ENCODE measurements around the gene NPEPPS. TPM values are rescaled to one million over a fixed set of nuclear protein-coding genes. Genes with fewer than 3 reads are reported as not detected.
"Not testable (repeated sequence)": the region's sequence is repeated elsewhere in the genome, so short reads cannot be mapped to it uniquely, and the experiment has no call there.

NPEPPS gene
- total RNA-seq, 1 experiment from 2014 or later, result 207 TPM

DNA sequence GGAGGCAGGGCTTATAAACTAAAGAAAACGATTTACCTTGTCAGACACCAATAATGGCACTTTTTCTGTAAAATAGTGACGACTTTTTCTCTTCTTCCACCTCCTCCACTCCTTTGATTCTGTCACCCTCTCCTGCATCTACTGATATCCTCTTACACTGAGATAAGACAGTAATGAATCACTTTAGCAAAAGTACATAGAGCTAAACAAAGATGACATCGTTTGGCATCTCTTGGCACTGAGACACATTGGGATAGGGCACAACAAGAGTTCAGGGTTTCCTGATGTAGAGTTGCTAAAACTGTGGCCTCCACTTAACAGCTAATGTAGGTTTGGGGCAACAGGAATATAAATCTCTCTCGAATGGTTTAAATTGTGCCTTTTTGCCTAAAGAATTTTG, 10.6 kb upstream of the NPEPPS start:
- intact Hi-C loops (cut with micrococcal nuclease); ATAC-seq; CTCF ChIA-PET; POLR2A ChIA-PET; H3K36me3 ChIP-seq (ENCODE audit: control insufficient read depth in 1 of 2, insufficient read depth in 2 of 2, low read length in 2 of 2); H3K9me2 ChIP-seq (ENCODE audit: insufficient read depth); H3K4me1 ChIP-seq (ENCODE audit: control insufficient read depth in 1 of 2, insufficient read depth in 2 of 2, low read length in 2 of 2); H3K79me2 ChIP-seq (ENCODE audit: insufficient read depth, low read length); H3K9ac ChIP-seq (ENCODE audit: low read length); H2AFZ ChIP-seq (ENCODE audit: low read depth, low read length, poor library complexity, severe bottlenecking); BruUV-seq (replicated peaks); RAD21 ChIA-PET (ENCODE audit: low non-redundant PET in 1 of 2, low total read pairs in 2 of 2, uncharacterized antibody in 2 of 2, unreplicated experiment in 2 of 2); H3K27ac ChIP-seq (ENCODE audit: low read depth, low read length); H3K9me3 ChIP-seq (ENCODE audit: control insufficient read depth in 1 of 2, insufficient read depth in 1 of 2, low read depth in 1 of 2, low read length in 2 of 2); H4K20me1 ChIP-seq (ENCODE audit: insufficient read depth); H3K27me3 ChIP-seq (ENCODE audit: insufficient read depth, low read length); DNase-seq (ENCODE audit: low read depth, low spot score); H3K4me2 ChIP-seq (ENCODE audit: low read length); H3K4me3 ChIP-seq (replicated peaks in 1 of 2; ENCODE audit: low read depth in 1 of 2, low read length in 2 of 2): not testable (repeated sequence)

GRCh38 chr17:47521434-47521833, 9.5 kb upstream of the NPEPPS start:
- H3K4me1 ChIP-seq (ENCODE audit: control insufficient read depth in 1 of 2, insufficient read depth in 2 of 2, low read length in 2 of 2); H3K27me3 ChIP-seq (ENCODE audit: insufficient read depth, low read length); H3K36me3 ChIP-seq (ENCODE audit: control insufficient read depth in 1 of 2, insufficient read depth in 2 of 2, low read length in 2 of 2); RAD21 ChIA-PET (ENCODE audit: low non-redundant PET in 1 of 2, low total read pairs in 2 of 2, uncharacterized antibody in 2 of 2, unreplicated experiment in 2 of 2); BruUV-seq (replicated peaks); DNase-seq (ENCODE audit: low read depth, low spot score); ATAC-seq; CTCF ChIA-PET; intact Hi-C loops (cut with micrococcal nuclease); H4K20me1 ChIP-seq (ENCODE audit: insufficient read depth); H3K9me2 ChIP-seq (ENCODE audit: insufficient read depth); H3K4me2 ChIP-seq (ENCODE audit: low read length); H2AFZ ChIP-seq (ENCODE audit: low read depth, low read length, poor library complexity, severe bottlenecking); H3K9me3 ChIP-seq (ENCODE audit: control insufficient read depth in 1 of 2, insufficient read depth in 1 of 2, low read depth in 1 of 2, low read length in 2 of 2); H3K9ac ChIP-seq (ENCODE audit: low read length); H3K4me3 ChIP-seq (replicated peaks in 1 of 2; ENCODE audit: low read depth in 1 of 2, low read length in 2 of 2); H3K27ac ChIP-seq (ENCODE audit: low read depth, low read length); H3K79me2 ChIP-seq (ENCODE audit: insufficient read depth, low read length); POLR2A ChIA-PET: not testable (repeated sequence)

GRCh38 chr17:47522341-47522740, 8.6 kb upstream of the NPEPPS start:
- H2AFZ ChIP-seq (ENCODE audit: low read depth, low read length, poor library complexity, severe bottlenecking); H3K79me2 ChIP-seq (ENCODE audit: insufficient read depth, low read length); H3K9me2 ChIP-seq (ENCODE audit: insufficient read depth); CTCF ChIA-PET; H3K27me3 ChIP-seq (ENCODE audit: insufficient read depth, low read length); H3K4me3 ChIP-seq (replicated peaks in 1 of 2; ENCODE audit: low read depth in 1 of 2, low read length in 2 of 2); H4K20me1 ChIP-seq (ENCODE audit: insufficient read depth); RAD21 ChIA-PET (ENCODE audit: low non-redundant PET in 1 of 2, low total read pairs in 2 of 2, uncharacterized antibody in 2 of 2, unreplicated experiment in 2 of 2); intact Hi-C loops (cut with micrococcal nuclease); H3K9me3 ChIP-seq (ENCODE audit: control insufficient read depth in 1 of 2, insufficient read depth in 1 of 2, low read depth in 1 of 2, low read length in 2 of 2); H3K9ac ChIP-seq (ENCODE audit: low read length); BruUV-seq (replicated peaks); H3K27ac ChIP-seq (ENCODE audit: low read depth, low read length); H3K4me1 ChIP-seq (ENCODE audit: control insufficient read depth in 1 of 2, insufficient read depth in 2 of 2, low read length in 2 of 2); ATAC-seq; POLR2A ChIA-PET; H3K36me3 ChIP-seq (ENCODE audit: control insufficient read depth in 1 of 2, insufficient read depth in 2 of 2, low read length in 2 of 2); H3K4me2 ChIP-seq (ENCODE audit: low read length); DNase-seq (ENCODE audit: low read depth, low spot score): not testable (repeated sequence)

All from HCT116 (cell line).